Purkinje cell (primary cell): ENCODE results near the gene PIEZO2. TPM values are rescaled to one million over a fixed set of nuclear protein-coding genes. Genes with fewer than 3 reads are reported as not detected.

ENCODE experiments used
- polyA plus RNA-seq: library from polyadenylated mRNA; unstranded; fragments of >200 nt; fragmentation: Nextera tagmentation; gene quantifications from 2 replicates; pipeline ENCODE4 v1.2.1, GENCODE V29; 2014

PIEZO2 gene
- 0.16 TPM in 1 of 2 replicates, not detected in the other for polyA plus RNA-seq

GRCh38 chr18:11149441-11150270 is at the start of gene PIEZO2:
Gene PIEZO2, minus strand, starts transcription at chr18:11149569. Its CDS starts 981 bp downstream, at chr18:11148588.

